ENCODE results near the gene LRRIQ1.
"Not testable (repeated sequence)": the region's sequence is repeated elsewhere in the genome, so short reads cannot be mapped to it uniquely, and the experiment has no call there.

Gene LRRIQ1

GRCh38 chr12:85036234-85036707 lies at the start of gene LRRIQ1, which contains the start of gene TSPAN19:
LRRIQ1 (plus strand) TSS chr12:85036351; CDS start chr12:85038177, 1,826 bp downstream.
TSPAN19 (minus strand) TSS chr12:85036277; CDS start chr12:85029946, 6,331 bp downstream.
- DNase-seq: no peak

GRCh38 chr12:84986586-84986985 lies 49.6 kb upstream of the LRRIQ1 start:
- DNase-seq: no peak

GRCh38 chr12:84994426-84994825 lies 41.7 kb upstream of the LRRIQ1 start:
- DNase-seq: no peak

GRCh38 chr12:84995641-84996040 lies 40.5 kb upstream of the LRRIQ1 start:
- no peak for DNase-seq

GRCh38 chr12:84996759-84997158 lies 39.4 kb upstream of the LRRIQ1 start:
- DNase-seq: no peak

- no peak for DNase-seq
These were observed 37.8 kb upstream of the LRRIQ1 start for GRCh38 chr12:84998341-84998740.

GRCh38 chr12:85000729-85001128 lies 35.4 kb upstream of the LRRIQ1 start:
- no peak for DNase-seq

GRCh38 chr12:85002778-85003296 lies 33.3 kb upstream of the LRRIQ1 start:
- no peak for DNase-seq

GRCh38 chr12:85004204-85004603 lies 31.9 kb upstream of the LRRIQ1 start:
- no peak for DNase-seq

GRCh38 chr12:85005047-85005446 lies 31.1 kb upstream of the LRRIQ1 start:
- not testable (repeated sequence) for DNase-seq

- DNase-seq: no peak
These were observed 30.5 kb upstream of the LRRIQ1 start for GRCh38 chr12:85005615-85006014.

- no peak for DNase-seq
These were observed 29.9 kb upstream of the LRRIQ1 start for GRCh38 chr12:85006206-85006605.

GRCh38 chr12:85007836-85008235 lies 28.3 kb upstream of the LRRIQ1 start:
- no peak for DNase-seq

GRCh38 chr12:85016413-85016812 lies 19.7 kb upstream of the LRRIQ1 start:
- no peak for DNase-seq

- DNase-seq: no peak
These were observed 19.0 kb upstream of the LRRIQ1 start for GRCh38 chr12:85017133-85017532.

- DNase-seq: no peak
These were observed 18.5 kb upstream of the LRRIQ1 start for GRCh38 chr12:85017618-85018017.

GRCh38 chr12:85018098-85018497 lies 18.1 kb upstream of the LRRIQ1 start:
- DNase-seq: no peak

GRCh38 chr12:85029456-85029855 lies 6.7 kb upstream of the LRRIQ1 start:
- DNase-seq: no peak

- no peak for DNase-seq
These were observed 582 bp downstream of the LRRIQ1 start for GRCh38 chr12:85036733-85037132.

- DNase-seq: no peak
These were observed 5.2 kb downstream of the LRRIQ1 start for GRCh38 chr12:85041395-85041794.

- DNase-seq: no peak
These were observed 7.7 kb downstream of the LRRIQ1 start for GRCh38 chr12:85043829-85044228.

GRCh38 chr12:85057370-85057963 lies 21.3 kb downstream of the LRRIQ1 start:
- no peak for DNase-seq

GRCh38 chr12:85058339-85058738 lies 22.2 kb downstream of the LRRIQ1 start:
- no peak for DNase-seq

GRCh38 chr12:85059594-85059993 lies 23.4 kb downstream of the LRRIQ1 start:
- DNase-seq: no peak

- DNase-seq: no peak
These were observed 24.8 kb downstream of the LRRIQ1 start for GRCh38 chr12:85060916-85061315.

All from activated CD4-positive, CD25-positive, alpha-beta regulatory T cell (primary cell).